ENCODE measurements around the gene NR2F1.
"Not testable (repeated sequence)": the region's sequence is repeated elsewhere in the genome, so short reads cannot be mapped to it uniquely, and the experiment has no call there.

Gene NR2F1

DNA sequence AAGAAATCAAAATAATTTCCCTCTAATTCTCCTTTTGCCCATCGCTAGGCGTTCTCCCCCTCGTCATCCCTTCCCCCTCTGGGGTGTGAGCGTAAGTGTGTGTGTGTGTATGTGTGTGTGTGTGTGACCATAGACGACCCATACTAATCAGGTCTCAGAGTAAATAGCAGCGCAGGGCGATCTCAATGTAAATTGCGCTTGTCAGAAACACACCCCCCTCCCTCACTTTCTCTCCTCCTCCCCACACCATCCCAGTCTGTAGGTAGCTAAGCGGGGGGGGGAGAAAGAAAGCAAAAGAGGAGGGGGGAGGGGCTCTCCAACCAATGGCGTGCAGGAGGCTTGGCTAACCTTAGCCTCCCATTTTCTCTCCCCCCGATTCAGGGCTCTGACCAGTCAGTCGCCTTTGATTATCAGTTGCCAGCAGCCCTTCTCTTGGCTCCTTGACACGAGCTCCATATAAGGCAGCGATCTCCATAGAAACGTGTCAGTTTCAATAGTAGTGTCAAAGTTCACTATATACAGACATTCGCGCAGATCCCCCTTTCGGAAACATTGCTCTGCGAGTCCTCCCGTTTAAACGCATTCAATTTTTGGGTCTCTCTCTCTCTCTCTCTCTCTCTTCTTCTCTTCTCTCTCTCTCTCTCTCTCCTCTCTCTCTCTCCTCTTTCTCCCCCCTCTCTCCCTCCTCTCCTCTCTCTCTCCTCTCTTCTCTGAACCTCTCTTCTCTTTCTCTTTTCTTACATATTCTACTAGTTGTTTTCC is at the start of gene NR2F1:
Gene NR2F1, plus strand, starts transcription at position 546 of the 762 bp plus-strand sequence. CDS start 1,802 bp downstream, outside the sequence.
- no peak for DNase-seq (ENCODE audit: low read depth in 1 of 2, low spot score in 1 of 2)

DNA sequence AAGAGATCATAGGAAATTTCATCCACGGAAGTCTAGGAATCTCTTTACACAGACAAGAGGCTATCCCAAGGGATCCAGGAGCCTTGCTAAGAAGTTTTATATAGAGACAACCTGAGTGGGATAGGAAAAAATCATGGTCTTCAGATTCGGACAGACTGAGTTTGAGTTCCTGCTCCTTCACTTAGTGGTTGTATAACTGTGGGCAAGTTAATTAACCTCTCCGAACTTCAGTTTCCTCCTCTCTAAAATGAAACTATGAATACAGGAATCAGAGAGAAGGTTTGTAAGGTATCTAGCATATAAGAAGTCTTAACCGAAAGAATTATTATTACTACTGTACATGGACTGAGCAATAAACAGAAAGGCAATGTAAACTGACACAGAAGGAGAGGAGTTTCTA is 37.1 kb upstream of the NR2F1 start:
- DNase-seq (ENCODE audit: low read depth in 1 of 2, low spot score in 1 of 2) = no peak

DNA sequence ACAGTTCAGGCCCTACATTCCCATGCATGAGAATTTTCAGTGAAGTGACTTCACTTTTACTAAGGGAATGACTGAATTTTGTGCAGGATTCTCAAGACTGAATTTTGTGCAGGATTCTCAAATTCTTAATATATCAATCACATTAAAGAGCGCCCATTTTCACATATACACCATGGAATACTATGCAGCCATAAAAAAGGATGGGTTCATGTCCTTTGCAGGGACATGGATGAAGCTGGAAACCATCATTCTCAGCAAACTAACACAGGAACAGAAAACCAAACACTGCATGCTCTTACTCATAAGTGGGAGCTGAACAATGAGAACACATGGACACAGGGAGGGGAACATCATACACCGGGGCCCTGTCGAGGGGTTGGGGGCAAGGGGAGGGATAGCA is 33.4 kb upstream of the NR2F1 start:
- not testable (repeated sequence) for DNase-seq (ENCODE audit: low read depth in 1 of 2, low spot score in 1 of 2)

DNA sequence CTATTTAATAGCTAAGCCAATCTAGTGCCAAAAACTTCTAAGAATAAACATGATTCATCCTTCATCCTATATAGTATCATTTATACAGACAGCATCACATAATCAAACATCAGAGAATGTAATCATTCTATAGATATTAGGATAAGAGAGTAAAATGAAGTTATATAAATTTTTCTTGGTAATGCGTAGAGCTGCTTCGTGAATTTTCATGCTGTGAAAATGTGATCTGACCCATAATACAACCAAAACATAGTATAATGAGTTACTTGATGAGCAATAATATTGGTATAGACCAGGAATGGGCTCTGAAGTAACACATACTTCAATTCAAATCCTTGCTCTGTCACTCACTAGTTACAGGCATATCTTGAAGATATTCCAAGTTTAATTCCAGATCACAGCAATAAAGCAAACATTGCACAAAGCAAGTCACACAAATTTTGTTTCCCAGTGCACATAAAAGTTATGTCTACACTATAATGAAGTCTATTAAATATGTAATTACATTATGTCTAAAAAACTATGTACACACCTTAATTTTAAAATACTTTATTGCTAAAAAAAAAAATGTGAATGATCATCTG is 25.9 kb upstream of the NR2F1 start:
- no peak for DNase-seq (ENCODE audit: low read depth in 1 of 2, low spot score in 1 of 2)

DNA sequence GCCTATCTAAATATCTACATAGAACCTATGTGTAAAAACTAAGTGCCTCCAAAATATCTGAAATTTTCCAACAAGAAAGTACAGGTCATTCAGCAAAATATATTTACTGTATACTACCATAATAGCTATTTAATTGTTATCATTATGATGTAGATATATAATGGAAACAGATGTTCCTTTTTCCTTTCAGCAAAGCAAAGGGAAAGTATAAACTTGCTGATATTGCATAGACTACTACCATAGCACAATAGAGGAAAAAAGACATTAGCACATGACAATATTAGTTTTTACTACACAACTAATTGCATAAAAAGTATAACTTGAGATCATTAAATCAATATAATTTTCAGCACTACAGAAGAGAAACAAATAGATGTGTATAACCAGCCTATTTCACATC is 16.9 kb upstream of the NR2F1 start:
- DNase-seq (ENCODE audit: low read depth in 1 of 2, low spot score in 1 of 2) = no peak

DNA sequence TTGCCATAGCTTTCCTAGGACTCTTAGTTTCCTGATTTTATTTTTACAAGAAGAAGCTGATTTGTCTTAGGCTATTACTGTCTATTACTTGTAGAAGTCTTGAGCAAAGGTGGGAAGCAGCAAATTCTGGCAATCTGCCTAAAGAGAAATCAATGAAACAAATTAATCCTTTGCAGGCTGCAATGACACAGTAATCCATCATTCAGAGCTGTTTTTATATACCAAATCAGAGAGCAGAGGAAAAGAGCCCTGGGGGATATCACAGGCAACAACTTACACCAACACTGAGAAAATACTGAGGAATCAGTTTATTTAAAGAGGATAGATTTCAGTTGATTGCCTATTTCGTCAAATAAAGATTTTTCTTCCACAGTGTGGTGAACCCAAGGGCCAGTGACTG is 15.6 kb upstream of the NR2F1 start:
- no peak for DNase-seq (ENCODE audit: low read depth in 1 of 2, low spot score in 1 of 2)

DNA sequence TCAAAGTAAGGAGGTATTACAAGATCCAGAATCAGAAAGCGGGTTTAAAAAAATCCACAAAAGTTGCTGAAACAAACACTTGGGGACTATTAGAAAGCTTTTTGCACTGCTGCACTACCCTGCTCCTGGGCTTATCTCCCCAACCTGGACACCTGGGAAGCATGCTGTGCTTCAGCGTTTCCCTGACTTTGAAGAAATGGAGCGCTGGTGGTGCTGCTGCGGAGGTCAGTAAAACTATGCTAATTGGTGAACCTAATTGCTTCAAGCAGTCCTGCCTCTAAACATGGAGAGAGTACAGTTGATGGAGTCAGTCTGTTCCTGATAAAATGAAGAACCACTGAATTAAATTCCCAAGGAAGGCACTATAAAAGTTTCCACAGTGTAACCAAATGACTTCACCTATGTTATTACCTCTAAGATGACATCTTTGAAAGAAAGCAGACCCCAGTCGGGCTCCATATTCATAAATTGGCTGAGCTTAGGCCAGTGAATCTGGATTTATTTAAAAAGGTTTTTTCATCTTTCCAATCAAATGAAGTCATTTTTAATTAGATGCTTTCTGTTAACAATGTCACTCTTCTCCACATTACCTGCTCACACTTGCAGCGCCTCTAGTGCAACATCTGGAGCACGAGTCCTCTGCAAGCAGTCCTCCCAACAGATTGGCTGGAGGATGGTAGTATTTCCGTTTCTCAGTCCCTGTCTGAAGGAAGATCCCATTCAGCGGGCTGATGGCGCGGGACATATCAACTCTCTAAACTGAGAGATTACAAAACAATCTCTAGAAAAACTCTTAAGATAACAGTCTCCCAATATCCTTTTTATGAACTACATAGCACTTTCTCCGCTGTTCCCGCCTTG is 13.5 kb upstream of the NR2F1 start:
- DNase-seq (ENCODE audit: low read depth in 1 of 2, low spot score in 1 of 2) = no peak

DNA sequence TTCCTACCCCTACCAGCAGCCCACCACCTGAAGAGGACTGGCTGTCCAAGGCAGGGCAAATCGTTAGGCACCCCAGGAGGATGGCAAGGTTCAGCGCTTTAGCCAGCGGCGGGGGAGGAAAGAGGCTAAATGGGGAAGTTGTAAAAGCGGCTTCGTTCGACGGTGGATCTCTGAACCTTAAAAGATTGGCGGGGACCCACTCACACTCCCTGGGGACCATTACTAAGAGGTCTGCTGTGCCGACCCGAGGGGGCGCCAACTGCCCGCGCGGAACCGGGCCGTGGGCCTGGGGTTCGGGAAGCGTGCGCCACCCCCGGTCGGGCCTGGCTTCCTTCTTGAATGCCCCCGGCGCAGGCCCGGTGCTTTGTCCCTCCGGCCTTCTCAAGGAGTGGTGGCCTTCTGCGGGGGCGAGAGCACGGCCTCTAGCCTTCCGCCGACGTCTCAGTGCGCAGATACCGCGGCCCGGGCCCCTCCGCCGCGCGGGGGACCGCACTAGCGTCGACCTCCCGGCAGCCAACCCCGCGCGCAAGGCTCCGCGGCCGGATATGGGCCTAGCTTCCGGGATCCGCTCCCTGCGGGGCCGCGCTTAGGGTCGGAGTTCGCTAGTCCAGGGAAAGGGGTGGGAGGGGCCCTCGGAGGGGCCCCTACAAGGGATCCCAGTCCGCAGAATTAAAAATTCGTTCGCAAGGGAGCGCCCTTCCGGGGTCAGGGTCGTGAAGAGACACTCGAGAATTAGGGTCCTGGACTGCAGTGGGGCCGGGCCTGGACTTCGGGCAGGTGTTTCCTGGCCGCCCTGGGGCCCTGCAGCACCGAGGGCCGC is 12.5 kb upstream of the NR2F1 start:
- no peak for DNase-seq (ENCODE audit: low read depth in 1 of 2, low spot score in 1 of 2)

DNA sequence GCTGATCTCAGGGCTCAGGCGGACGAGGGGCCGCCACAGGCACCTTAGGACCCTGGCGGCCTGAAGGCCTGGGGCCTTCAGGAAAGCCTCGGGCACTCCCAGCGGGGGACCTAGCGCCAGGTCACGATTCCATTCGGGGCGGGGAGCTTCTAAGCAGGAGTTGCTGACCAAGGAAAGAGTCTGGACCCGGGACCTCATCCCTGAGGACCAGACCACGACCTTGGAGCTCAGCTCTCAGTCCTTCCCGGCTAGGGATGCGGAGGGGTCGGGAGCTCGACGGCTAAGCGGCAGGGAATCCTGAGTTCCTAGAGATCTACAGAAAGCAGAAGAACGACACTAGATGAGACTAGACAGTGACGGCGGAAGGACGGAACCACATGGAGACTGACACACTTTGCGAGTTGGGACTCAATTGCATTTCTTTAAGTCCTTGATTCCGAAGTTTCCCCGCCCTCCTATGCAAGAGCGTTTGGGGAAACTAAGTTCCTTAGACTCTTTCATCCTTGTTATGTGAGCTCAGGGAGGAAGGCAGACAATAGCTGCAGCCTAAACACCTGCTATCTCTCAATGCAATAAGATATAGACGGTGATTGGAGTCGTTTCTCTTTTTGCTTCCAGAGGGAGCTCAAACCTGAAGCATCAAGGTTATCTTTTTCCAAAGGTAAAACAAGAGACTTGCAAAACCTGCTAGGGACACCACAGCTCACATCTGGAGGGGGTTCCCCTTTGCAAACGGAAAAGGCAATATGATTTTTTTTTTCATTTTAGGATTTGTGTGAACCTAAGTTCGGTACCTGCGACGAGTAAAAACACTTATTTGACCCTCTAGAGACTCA is 11.7 kb upstream of the NR2F1 start:
- no peak for DNase-seq (ENCODE audit: low read depth in 1 of 2, low spot score in 1 of 2)

DNA sequence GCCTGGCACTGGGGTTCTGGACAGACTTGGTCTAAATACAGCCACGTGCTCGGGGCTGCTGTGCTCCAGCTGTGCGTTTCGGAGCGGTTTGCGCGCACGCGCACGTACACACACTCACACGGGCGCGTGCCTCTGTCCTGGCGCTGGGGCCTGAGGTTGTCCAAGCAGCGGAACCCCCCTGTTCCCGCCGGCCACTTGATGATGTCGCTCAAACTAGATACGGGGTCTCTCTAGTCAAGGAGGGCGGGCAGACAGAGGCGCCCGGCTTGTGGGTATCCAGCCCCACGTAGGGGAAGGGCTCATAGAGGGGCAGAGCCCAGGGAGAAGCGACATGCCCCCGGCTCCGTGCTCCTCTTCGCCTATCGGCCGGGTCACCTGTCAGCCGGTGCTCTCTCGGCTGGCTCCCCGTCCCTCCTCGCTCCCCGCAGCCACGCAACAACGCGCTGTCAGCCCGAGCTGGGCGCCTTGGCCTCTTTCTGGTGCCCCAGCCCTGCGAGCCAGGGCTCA is 10.9 kb upstream of the NR2F1 start:
- no peak for DNase-seq (ENCODE audit: low read depth in 1 of 2, low spot score in 1 of 2)

DNA sequence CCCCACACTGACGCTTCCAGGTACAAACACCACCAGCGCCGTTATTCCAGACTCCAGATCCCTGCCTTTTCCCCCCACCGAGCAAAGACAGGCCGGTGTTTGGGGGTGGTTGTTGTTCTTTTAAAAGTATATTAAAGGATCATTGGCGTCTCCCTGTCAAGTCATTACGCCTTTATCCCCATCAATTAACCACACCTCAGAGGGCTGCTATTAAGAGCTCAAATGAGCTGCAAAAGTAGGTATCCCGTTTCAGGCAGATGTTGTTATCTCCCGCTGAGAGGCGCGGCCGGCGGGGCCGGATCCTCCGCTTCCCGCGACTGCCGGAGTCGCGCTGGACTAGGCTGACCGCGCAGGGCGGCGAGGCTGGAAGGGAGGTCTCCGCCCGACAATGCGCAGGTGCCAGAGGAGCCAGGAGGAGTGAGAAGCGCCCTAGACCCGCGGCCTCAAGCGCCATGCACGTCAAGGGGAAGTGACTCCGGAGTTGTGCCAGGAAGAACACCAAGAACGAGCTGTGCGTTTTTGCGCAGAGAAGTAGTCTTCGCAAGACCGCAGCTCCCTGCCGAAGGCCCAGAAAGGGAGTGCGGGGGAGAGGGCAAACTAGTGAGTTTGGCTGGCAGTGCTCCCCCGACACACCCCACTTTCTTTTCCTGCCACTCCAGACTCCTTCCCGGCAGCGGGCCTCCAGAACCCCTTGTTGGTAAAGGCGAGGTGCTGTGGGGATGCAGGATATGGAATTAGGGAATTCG is 10.2 kb upstream of the NR2F1 start:
- no peak for DNase-seq (ENCODE audit: low read depth in 1 of 2, low spot score in 1 of 2)

DNA sequence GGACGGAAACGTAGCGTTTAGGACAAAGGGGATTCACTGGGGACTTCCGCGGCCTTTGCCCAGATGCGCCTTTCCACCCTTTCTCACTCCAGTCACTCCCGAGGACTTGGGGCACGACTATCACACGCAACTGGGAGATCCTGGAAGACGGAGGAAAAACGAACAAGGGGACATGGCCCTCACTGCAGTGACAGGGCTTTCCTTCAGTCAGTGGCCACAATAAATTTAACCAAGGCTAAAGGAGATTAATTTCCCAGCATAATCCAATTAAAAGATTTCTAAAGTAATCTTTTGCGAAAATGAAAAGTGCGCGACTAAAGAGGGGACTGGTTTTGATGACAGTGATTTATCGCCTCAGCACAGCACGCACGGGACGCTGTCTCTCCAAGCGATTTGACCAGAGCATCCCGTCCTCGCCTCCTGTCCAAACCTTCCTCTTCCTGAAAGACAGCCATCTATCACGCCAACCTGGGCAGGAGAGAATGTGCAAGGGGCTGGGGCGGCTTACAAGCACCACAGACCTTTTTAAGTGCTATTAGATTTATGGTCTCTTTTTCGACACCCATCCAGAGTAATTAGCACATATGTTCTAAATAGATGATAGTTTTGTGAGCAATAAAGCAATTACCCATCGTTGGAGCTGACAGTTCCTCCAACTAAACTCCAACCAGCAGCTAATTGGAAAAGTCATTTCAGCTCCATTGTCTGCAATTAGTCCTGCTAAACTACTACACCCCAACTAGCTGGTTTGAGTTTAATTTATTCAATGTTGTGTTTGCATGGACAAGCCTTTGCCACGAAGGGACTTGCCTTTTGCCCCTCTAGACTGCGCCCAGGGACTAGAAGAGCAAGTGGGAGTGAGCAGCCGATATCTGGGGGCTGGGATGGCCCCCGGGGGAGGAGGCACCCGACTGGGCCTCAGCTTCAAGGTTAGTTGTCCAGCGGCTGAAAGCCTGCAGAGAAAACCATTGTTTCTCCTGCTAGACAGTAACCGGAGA is 9.4 kb upstream of the NR2F1 start:
- no peak for DNase-seq (ENCODE audit: low read depth in 1 of 2, low spot score in 1 of 2)

DNA sequence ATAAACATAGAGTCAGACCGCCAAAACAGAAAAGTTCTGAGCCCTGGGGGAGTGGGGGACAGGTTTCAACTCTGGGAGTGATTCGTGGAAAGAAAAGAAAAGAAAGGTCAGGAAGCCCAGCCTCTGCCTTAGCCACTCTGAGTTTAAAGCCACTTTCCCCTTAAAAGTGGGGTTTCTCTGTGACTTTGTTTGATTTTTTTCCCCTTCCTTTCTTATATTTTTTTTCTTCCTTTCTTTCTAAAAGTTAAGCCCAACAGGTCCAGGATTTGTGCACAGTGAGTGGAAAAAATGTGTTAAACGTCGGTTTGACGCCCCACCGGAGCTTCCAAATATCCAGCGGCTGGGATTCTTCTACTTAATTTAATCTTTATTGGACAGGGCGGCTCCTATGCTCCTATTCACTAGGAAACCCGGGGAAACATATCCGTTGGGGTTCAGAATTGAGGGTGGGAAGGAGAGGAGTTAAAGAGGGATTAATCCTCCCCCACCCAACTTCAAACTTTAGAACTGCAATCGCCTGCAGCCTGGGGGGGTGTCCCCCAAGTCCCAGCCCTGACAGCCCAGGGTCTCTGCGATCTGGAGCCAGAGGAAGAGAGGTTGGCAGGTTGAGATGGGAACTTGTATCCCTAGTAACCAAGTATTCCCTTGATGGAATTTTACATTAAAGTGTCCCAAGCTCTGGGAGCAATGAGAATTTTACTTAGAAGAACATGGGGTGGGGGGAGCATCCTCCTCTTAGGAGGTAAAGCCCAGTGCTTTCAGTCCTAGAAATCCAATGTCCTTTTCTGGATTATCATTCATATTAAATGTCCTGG is 8.3 kb upstream of the NR2F1 start:
- no peak for DNase-seq (ENCODE audit: low read depth in 1 of 2, low spot score in 1 of 2)

DNA sequence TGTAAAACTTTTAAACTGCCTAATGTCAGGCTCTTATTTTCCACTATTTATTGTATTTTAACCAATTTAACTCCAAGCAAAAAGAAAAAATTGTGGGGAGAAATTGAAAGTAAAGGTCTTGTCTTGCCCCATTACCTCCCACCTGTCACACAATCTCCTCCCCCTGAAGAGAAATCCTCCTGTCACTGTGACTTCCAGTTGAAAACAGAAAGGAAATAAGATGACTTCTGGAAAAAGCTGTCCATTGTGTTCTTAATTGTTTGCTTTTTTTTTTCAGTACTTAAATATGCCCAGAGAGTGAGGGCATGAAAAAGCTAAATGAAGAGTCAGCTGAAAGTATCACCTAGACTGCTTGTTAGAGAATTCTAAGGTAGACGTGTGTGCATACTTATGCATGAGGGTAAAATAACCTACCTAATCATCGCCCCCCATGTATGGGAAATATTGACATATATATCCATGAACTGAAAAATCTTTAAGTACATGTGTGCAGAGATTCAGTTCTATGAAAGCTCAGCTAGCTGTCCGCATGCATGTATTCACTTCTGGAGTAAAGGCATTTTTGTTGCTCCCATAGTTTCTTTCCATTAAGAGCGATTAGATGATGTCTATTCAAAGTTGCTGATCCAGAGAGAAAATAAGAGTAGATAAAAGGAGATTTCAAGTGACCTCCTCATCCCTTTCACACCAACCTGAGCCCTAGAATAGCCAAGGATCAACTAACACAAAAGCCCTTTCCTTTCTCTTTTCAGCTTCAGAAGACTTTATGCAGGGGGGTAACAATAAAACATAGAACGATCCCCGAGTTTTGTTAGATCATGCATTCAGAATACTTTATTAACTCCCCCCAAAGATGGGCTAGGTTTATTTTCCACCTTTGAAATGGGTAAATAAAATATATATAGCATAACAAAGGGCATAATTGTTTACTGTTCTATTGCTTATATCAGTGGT is 7.3 kb upstream of the NR2F1 start:
- DNase-seq (ENCODE audit: low read depth in 1 of 2, low spot score in 1 of 2) = no peak

DNA sequence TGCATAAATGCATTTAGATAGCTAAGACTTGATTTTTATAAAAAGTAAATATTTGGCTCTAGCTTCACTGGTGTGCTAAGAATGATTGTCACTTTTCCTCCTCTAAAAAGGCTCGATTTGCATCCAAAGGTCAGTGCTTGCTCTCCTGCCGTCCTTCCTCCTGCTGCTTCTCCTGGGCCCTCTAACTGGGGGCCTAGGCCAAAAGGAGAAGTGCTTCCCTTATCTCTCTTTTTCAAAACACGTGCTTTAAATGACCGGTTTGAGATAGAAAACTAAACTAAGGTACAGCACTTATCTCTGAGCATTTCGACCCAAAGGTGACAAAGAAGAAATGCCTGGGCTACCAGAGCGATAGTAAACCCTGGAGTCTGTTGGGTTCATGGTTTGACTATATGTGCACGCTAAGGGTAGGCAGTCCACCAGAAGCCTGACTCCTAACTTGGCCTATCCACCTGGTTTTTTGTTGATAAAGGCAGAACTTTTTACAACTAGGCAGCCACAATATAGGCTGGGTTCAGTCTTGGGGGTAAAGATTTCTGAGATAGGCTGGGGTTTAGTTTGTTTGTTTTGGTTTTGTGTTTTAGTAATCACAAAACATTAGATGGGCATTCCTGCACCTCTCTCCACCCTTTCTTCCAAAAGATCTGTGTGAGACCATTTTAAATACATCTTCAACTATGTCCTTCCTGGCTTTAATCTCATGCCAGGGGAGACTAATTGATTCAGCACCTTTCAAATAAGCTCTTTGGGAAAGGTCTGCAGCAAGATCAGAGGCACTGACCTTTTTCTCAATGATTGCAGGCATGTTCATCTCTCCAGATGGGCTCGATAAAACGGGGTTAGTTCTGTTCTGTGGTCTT is 5.8 kb upstream of the NR2F1 start:
- no peak for DNase-seq (ENCODE audit: low read depth in 1 of 2, low spot score in 1 of 2)

Measured in stimulated activated CD4-positive, alpha-beta T cell treated with anti-CD3 and anti-CD28 coated beads, Interleukin-15, amount 100 ng/mL, for 1 hour (primary cell).